Neural crest cell (in vitro differentiated cells): ENCODE data around the gene GDE1. TPM values are rescaled to one million over a fixed set of nuclear protein-coding genes. Genes with fewer than 3 reads are reported as not detected.

Experiments used
- DNase-seq: peaks from one replicate; pipeline ENCODE4 v3.0.0; 2021; ENCODE audit warnings: low read depth, mixed read lengths, low spot score
- H3K27ac Mint-ChIP-seq: one replicate; pipeline ENCODE4 v1.8.0; 2021; ENCODE audit warnings: mild to moderate bottlenecking, mixed read lengths; ENCODE audit not compliant: unreplicated experiment
- H3K27me3 Mint-ChIP-seq: 2 replicates; pipeline ENCODE4 v1.8.0; 2021; ENCODE audit warnings: low read depth, mild to moderate bottlenecking, mixed read lengths
- H3K36me3 Mint-ChIP-seq: 2 replicates; pipeline ENCODE4 v1.8.0; 2021; ENCODE audit warnings: low read depth, mild to moderate bottlenecking, mixed read lengths
- H3K4me1 Mint-ChIP-seq: 2 replicates; pipeline ENCODE4 v1.8.0; 2021; ENCODE audit warnings: mixed read lengths
- H3K4me3 Mint-ChIP-seq: one replicate; pipeline ENCODE4 v1.8.0; 2021; ENCODE audit warnings: mild to moderate bottlenecking, mixed read lengths
- H3K9me3 Mint-ChIP-seq: 2 replicates; pipeline ENCODE4 v1.8.0; 2021; ENCODE audit warnings: mixed read lengths
- total RNA-seq: library from RNA; stranded (reverse); gene quantifications from 2 replicates; pipeline ENCODE4 v1.2.1, GENCODE V29; 2021
- TF ChIP-seq, protein P1 (sequence below): fragments of 200-600 bp; sonication (generic); conservative IDR thresholded peaks from 2 replicates; pipeline ENCODE4 v1.5.0; 2021; ENCODE audit warnings: antibody characterized with exemption, mild to moderate bottlenecking

GDE1 gene
- total RNA-seq, 1 donor from 2014 or later: 63.2 TPM

DNA sequence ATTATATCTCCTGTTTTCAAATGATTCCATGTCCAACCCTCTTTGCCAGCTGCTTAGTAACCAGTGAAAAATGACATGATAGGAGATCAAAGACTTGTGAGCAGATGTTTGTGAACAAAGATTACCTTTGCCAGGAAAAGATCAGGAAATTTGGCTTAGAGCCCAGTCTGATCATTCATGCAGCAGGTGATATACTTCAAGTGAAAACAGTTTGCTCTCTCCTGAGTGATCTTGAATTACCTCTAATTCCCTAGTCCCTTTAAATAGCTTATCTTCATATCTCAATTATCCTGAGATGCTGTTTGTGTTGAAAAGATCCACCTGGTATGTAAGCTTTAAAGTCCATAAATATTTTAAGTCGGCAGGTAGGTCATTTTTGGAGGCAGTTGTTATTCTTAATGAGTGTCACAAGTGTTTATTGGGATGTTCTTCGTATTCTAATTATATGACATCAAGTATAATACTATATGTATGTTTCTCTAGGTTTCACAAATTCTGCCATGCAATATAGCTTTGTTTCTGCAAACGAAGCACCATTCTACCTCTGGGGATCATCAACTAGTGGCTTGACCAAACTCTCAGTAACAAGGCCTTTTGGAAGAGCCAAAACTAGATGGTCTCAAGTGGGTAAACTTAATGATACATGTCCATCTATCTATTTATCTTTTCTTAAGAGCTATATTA lies 20.4 kb upstream of the GDE1 start:
- DNase-seq: no peak
- Mint-ChIP-seq H3K27me3 (no peaks in the 10 kb centered on the region), H3K36me3 (peaks cover 18% of the 10 kb centered on the region), H3K4me1 (no peaks in the 10 kb centered on the region), H3K9me3 (no peaks in the 10 kb centered on the region), H3K4me3 (no peak overlapping the region), H3K27ac (no peak overlapping the region)
- TF ChIP-seq, protein P1, sequence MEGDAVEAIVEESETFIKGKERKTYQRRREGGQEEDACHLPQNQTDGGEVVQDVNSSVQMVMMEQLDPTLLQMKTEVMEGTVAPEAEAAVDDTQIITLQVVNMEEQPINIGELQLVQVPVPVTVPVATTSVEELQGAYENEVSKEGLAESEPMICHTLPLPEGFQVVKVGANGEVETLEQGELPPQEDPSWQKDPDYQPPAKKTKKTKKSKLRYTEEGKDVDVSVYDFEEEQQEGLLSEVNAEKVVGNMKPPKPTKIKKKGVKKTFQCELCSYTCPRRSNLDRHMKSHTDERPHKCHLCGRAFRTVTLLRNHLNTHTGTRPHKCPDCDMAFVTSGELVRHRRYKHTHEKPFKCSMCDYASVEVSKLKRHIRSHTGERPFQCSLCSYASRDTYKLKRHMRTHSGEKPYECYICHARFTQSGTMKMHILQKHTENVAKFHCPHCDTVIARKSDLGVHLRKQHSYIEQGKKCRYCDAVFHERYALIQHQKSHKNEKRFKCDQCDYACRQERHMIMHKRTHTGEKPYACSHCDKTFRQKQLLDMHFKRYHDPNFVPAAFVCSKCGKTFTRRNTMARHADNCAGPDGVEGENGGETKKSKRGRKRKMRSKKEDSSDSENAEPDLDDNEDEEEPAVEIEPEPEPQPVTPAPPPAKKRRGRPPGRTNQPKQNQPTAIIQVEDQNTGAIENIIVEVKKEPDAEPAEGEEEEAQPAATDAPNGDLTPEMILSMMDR: no peak

DNA sequence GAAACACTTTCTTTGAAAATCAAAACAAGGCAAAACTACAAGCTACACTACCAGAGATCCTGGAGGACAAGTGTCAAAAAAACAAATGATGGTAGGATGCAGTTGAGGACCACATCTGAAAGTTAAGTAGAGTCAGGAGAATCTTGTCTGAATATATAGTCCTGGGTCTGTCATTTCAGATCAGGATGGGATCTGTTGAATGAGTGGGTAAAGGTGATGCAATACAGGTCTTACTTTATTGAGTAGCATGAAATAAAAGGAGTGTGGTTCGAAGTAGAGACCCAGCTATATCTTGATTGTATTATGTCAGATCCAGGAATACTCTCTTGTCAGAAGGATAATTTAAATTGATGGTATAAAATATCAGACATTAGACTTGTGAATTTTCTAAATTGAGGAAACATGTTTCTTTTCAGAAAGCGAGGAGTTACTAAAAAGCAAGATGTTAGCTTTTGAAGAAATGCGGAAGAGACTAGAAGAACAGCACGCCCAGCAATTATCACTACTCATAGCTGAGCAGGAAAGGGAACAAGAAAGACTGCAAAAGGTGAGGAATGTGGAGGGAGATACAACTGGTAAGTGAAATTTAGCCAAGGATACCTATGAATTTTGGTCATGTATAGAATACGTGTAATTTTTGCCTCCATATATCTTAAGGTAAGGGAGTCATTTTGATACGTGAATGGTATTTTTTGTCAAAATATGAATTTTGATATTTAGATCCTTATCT lies 18.5 kb upstream of the GDE1 start:
- Mint-ChIP-seq H3K27me3 (no peaks in the 10 kb centered on the region), H3K27ac (no peak overlapping the region), H3K4me1 (no peaks in the 10 kb centered on the region), H3K4me3 (no peak overlapping the region), H3K9me3 (no peaks in the 10 kb centered on the region), H3K36me3 (peaks cover 23% of the 10 kb centered on the region)
- TF ChIP-seq, protein P1: no peak
- DNase-seq: no peak

DNA sequence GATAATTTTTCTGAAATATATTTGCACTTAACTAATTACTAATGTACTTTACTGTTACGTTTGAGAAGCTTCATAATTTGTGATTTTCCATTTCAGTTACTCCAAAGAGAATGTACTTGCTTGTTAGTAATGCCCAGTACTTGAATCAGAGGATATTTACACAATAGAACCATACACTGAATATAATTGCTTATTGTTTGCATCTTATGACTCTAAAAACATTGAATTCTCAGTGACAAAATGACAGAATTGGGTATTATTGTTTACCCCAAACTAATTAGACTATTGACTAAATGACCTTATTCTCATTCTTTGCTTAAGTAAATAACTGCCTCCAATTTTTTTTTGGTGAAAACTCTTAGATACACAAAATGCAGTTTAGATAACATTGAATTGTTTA lies 10.7 kb upstream of the GDE1 start:
- Mint-ChIP-seq H3K4me1 (no peaks in the 10 kb centered on the region), H3K27ac (no peak overlapping the region), H3K27me3 (no peaks in the 10 kb centered on the region), H3K4me3 (no peak overlapping the region), H3K9me3 (no peaks in the 10 kb centered on the region), H3K36me3 (peaks cover 12% of the 10 kb centered on the region)
- no peak for DNase-seq
- TF ChIP-seq, protein P1: no peak

DNA sequence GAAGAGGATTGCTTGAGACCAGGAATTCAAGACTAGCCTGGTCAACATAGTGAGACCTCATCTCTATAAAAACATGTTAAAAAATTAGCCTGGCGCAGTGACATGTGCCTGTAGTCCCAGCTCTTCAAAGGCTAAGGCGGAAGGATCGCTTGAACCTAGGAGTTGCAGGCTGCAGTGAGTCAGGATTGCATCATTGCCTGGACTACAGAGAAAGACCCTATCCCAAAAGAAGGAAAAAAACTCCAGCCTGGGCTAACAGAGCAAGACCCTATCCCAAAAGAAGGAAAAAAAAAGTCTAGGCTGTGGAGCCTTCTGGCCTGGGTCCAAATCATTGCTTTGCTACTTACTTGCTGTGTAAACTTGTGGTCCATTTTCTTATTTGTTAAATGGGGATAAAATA lies 6.8 kb upstream of the GDE1 start:
- no peak for DNase-seq
- Mint-ChIP-seq H3K27me3 (no peaks in the 10 kb centered on the region), H3K36me3 (peaks cover 7% of the 10 kb centered on the region), H3K27ac (no peak overlapping the region), H3K4me1 (peaks cover 23% of the 10 kb centered on the region), H3K4me3 (no peak overlapping the region), H3K9me3 (no peaks in the 10 kb centered on the region)
- TF ChIP-seq, protein P1: no peak

DNA sequence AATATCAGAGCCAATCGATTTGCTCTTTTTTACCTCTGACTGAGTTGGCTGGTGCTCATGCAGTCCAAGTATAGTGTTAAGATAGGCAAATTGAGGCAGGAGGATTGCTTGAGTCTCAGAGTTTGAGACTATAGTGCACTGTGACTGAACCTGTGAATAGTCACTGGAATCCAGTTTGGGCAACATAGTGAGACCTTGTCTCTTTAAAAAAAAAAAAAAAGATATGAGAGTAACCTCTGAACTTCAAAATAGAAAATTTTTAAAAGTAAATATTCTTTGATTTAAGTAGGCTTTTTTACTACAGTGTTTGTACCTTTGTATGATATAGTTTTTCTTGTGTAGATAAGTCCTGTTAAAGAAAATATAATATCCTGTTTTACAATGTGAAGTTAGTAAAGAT lies 5.3 kb upstream of the GDE1 start:
- Mint-ChIP-seq H3K4me1 (peaks cover 34% of the 10 kb centered on the region), H3K4me3 (no peak overlapping the region), H3K27me3 (no peaks in the 10 kb centered on the region), H3K36me3 (peaks cover 3% of the 10 kb centered on the region), H3K27ac (no peak overlapping the region), H3K9me3 (no peaks in the 10 kb centered on the region)
- TF ChIP-seq, protein P1: no peak
- DNase-seq: no peak
